Measurements from ENCODE around the gene AATK. TPM values are rescaled to one million over a fixed set of nuclear protein-coding genes. Genes with fewer than 3 reads are reported as not detected.

AATK gene
- total and polyA plus RNA-seq, 4 donors, result 2.9 to 15.1 (median 9.1) TPM

DNA sequence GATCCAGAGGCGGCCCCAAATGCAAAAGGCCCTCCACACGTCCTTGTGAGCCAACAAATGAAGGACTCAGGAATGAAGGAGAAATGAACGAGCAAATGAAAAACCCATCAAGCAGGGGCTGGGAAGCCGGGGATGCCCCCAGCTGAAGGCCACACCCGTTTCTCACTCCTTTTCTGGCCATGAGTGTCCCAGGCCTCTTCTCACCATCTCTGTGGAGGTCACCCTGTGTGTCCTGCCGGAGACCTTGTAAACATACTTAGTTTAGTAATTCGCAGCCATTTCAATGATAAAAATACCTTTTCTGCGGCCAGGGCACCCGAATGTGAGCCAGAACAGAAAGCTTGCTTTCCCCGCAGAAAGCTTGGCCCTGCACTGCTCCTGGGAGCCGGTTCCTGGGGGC, 21.1 kb upstream of the AATK start:
- no peak for ATAC-seq (ENCODE audit: low FRiP score)
- DNase-seq, result no peak
- H3K4me3 ChIP-seq (ENCODE audit: low read length in 2 of 2), result no peak overlapping the region
- intact Hi-C loops (cut with DNase I), result no loop called here
- H3K27me3 ChIP-seq (ENCODE audit: control insufficient read depth in 1 of 2, insufficient read depth in 2 of 2, low read length in 1 of 2), result no peaks in the 10 kb centered on the region
- no peaks in the 10 kb centered on the region for H3K4me1 ChIP-seq (ENCODE audit: control insufficient read depth in 1 of 2, insufficient read depth in 2 of 2, low read length in 2 of 2)
- no peaks in the 10 kb centered on the region for H3K36me3 ChIP-seq (ENCODE audit: control insufficient read depth in 1 of 2, insufficient read depth in 2 of 2, low read length in 1 of 2)
- no peaks in the 10 kb centered on the region for H3K9me3 ChIP-seq (ENCODE audit: control insufficient read depth, low read length)
- 96 to 97% methylated on average over 11 of the region's 11 CpGs for WGBS, 2 donors
- H3K27ac ChIP-seq (ENCODE audit: low read depth in 1 of 2, low read length in 2 of 2), result no peak overlapping the region

DNA sequence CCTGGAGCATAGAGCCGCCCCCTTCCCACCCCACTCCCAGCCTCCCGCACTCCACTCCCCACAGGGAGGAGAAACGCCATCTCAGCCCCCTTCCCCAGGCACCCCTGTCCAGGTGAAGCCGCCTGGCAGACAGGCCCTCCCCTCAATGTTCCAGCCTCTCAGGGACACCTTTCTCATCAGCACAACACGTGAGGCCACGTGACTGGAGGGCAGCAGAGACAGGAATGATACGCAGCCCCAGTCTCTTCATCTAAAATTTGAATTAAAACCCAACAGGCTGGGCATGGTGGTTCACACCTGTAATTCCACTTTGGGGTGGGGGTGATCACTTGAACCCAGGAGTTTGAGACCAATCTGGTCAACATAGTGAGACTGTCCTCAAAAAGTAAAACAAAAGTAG, 20.2 kb upstream of the AATK start:
- intact Hi-C loops (cut with DNase I), result no loop called here
- WGBS, 2 donors, result 84 to 90% methylated on average over 6 to 7 of the region's 7 CpGs
- no peak overlapping the region for H3K27ac ChIP-seq (ENCODE audit: low read depth in 1 of 2, low read length in 2 of 2)
- H3K4me3 ChIP-seq (ENCODE audit: low read length in 2 of 2), result no peak overlapping the region
- DNase-seq, result no peak
- H3K27me3 ChIP-seq (ENCODE audit: control insufficient read depth in 1 of 2, insufficient read depth in 2 of 2, low read length in 1 of 2), result no peaks in the 10 kb centered on the region
- no peak for ATAC-seq (ENCODE audit: low FRiP score)
- no peaks in the 10 kb centered on the region for H3K36me3 ChIP-seq (ENCODE audit: control insufficient read depth in 1 of 2, insufficient read depth in 2 of 2, low read length in 1 of 2)
- no peaks in the 10 kb centered on the region for H3K4me1 ChIP-seq (ENCODE audit: control insufficient read depth in 1 of 2, insufficient read depth in 2 of 2, low read length in 2 of 2)
- no peaks in the 10 kb centered on the region for H3K9me3 ChIP-seq (ENCODE audit: control insufficient read depth, low read length)

- intact Hi-C loops (cut with DNase I), result no loop called here
- 36 to 40% methylated on average over 15 of the region's 15 CpGs for WGBS, 2 donors
- H3K9me3 ChIP-seq (ENCODE audit: control insufficient read depth, low read length), result no peaks in the 10 kb centered on the region
These were observed 18.5 kb upstream of the AATK start for GRCh38 chr17:81184555-81184954.

DNA sequence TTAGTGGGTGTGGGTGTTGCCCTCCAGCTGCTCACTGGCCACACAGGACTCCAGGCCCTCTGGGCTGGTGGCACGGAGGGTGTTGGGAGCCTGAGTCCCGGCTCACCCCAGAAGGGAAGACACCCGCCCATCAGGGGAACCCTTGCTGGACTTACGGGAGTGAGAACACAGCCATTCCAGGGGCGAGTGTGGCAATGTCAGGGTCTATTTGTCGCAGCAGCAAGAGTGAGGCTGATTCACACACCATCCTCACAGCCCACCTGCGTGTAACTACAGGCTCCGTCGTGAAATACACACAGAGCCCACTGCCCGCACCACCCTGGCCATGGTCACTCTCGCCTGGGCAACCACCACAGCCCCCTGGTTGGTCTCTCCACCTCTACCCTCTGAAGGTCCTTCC, 17.8 kb upstream of the AATK start:
- no peak overlapping the region for H3K4me3 ChIP-seq (ENCODE audit: low read length in 2 of 2)
- no peak overlapping the region for H3K27ac ChIP-seq (ENCODE audit: low read depth in 1 of 2, low read length in 2 of 2)
- ATAC-seq (ENCODE audit: low FRiP score) (no peak), DNase-seq (no peak)
- H3K9me3 ChIP-seq (ENCODE audit: control insufficient read depth, low read length), result no peaks in the 10 kb centered on the region
- H3K36me3 ChIP-seq (ENCODE audit: control insufficient read depth in 1 of 2, insufficient read depth in 2 of 2, low read length in 1 of 2), result no peaks in the 10 kb centered on the region
- intact Hi-C loops (cut with DNase I), result no loop called here
- 94 to 95% methylated on average over 11 of the region's 11 CpGs for WGBS, 2 donors
- H3K27me3 ChIP-seq (ENCODE audit: control insufficient read depth in 1 of 2, insufficient read depth in 2 of 2, low read length in 1 of 2), result no peaks in the 10 kb centered on the region
- H3K4me1 ChIP-seq (ENCODE audit: control insufficient read depth in 1 of 2, insufficient read depth in 2 of 2, low read length in 2 of 2), result no peaks in the 10 kb centered on the region

More at GRCh38 chr17:81184555-81184954, 18.5 kb upstream of the AATK start:
- Histone ChIP-seq H3K27ac (ENCODE audit: low read depth in 1 of 2, low read length in 2 of 2) (no peak overlapping the region), H3K27me3 (ENCODE audit: control insufficient read depth in 1 of 2, insufficient read depth in 2 of 2, low read length in 1 of 2) (no peaks in the 10 kb centered on the region), H3K4me1 (ENCODE audit: control insufficient read depth in 1 of 2, insufficient read depth in 2 of 2, low read length in 2 of 2) (no peaks in the 10 kb centered on the region), H3K4me3 (ENCODE audit: low read length in 2 of 2) (no peak overlapping the region), H3K36me3 (ENCODE audit: control insufficient read depth in 1 of 2, insufficient read depth in 2 of 2, low read length in 1 of 2) (no peaks in the 10 kb centered on the region)
- DNase-seq (no peak), ATAC-seq (ENCODE audit: low FRiP score) (no peak)

DNA sequence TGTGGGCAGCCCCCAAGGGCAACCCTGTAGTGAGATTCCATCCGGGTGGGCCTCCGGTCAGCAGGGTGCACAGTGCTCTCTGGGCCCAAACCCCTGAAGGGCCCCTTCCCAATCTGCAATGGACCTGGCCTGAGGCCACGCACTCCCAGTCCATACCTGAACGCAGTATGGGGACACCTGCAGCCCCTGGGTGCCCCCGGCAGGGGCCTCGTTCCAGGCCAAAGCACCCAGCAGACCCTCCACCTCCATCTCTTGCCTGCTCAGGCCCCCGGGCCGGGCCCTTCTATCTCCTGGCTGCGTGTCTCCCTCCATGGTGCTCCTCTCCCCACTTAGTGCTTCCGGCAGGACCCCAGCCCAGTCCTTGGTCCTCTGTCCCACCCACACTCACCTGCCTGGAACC, 17.3 kb upstream of the AATK start:
- intact Hi-C loops (cut with DNase I), result no loop called here
- Histone ChIP-seq H3K27ac (ENCODE audit: low read depth in 1 of 2, low read length in 2 of 2) (no peak overlapping the region), H3K4me1 (ENCODE audit: control insufficient read depth in 1 of 2, insufficient read depth in 2 of 2, low read length in 2 of 2) (no peaks in the 10 kb centered on the region), H3K4me3 (ENCODE audit: low read length in 2 of 2) (no peak overlapping the region), H3K9me3 (ENCODE audit: control insufficient read depth, low read length) (no peaks in the 10 kb centered on the region), H3K36me3 (ENCODE audit: control insufficient read depth in 1 of 2, insufficient read depth in 2 of 2, low read length in 1 of 2) (no peaks in the 10 kb centered on the region), H3K27me3 (ENCODE audit: control insufficient read depth in 1 of 2, insufficient read depth in 2 of 2, low read length in 1 of 2) (no peaks in the 10 kb centered on the region)
- 94% methylated on average over 10 of the region's 10 CpGs for WGBS, 2 donors
- ATAC-seq (ENCODE audit: low FRiP score) (no peak), DNase-seq (no peak)

DNA sequence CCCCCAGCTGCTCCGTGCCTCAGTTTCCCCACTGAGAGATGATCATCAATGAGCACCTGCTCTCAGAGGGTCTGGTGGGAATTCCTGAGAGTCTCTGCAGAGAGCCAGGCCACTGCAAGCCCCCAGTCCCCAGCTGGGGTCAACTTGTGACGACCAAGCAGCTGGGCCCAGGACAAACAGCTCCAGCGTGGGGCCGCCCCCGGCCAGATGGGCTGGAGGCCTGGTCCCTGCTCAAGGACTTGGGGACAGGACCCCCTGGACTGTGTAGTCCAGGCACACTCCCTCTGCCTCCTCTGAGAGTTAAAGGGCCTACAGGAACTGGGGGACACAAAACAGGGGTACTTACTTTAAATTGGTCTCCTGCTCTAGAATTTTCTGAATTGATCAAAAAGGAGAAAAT, 16.6 kb upstream of the AATK start:
- Histone ChIP-seq H3K4me1 (ENCODE audit: control insufficient read depth in 1 of 2, insufficient read depth in 2 of 2, low read length in 2 of 2) (no peaks in the 10 kb centered on the region), H3K27ac (ENCODE audit: low read depth in 1 of 2, low read length in 2 of 2) (no peak overlapping the region), H3K9me3 (ENCODE audit: control insufficient read depth, low read length) (no peaks in the 10 kb centered on the region), H3K4me3 (ENCODE audit: low read length in 2 of 2) (no peak overlapping the region), H3K27me3 (ENCODE audit: control insufficient read depth in 1 of 2, insufficient read depth in 2 of 2, low read length in 1 of 2) (no peaks in the 10 kb centered on the region), H3K36me3 (ENCODE audit: control insufficient read depth in 1 of 2, insufficient read depth in 2 of 2, low read length in 1 of 2) (no peaks in the 10 kb centered on the region)
- ATAC-seq (ENCODE audit: low FRiP score), result no peak
- no peak for DNase-seq
- 81 to 90% methylated on average over 5 of the region's 5 CpGs for WGBS, 2 donors
- intact Hi-C loops (cut with DNase I), result no loop called here

- no peaks in the 10 kb centered on the region for H3K27me3 ChIP-seq (ENCODE audit: control insufficient read depth in 1 of 2, insufficient read depth in 2 of 2, low read length in 1 of 2)
- ATAC-seq (ENCODE audit: low FRiP score) (no peak), DNase-seq (no peak)
- H3K4me3 ChIP-seq (ENCODE audit: low read length in 2 of 2), result no peak overlapping the region
- intact Hi-C loops (cut with DNase I), result no loop called here
- no peaks in the 10 kb centered on the region for H3K36me3 ChIP-seq (ENCODE audit: control insufficient read depth in 1 of 2, insufficient read depth in 2 of 2, low read length in 1 of 2)
- H3K4me1 ChIP-seq (ENCODE audit: control insufficient read depth in 1 of 2, insufficient read depth in 2 of 2, low read length in 2 of 2), result no peaks in the 10 kb centered on the region
- no peaks in the 10 kb centered on the region for H3K9me3 ChIP-seq (ENCODE audit: control insufficient read depth, low read length)
- 94 to 96% methylated on average over 19 of the region's 19 CpGs for WGBS, 2 donors
- no peak overlapping the region for H3K27ac ChIP-seq (ENCODE audit: low read depth in 1 of 2, low read length in 2 of 2)
These were observed 15.8 kb upstream of the AATK start for GRCh38 chr17:81181811-81182185.

- ATAC-seq (ENCODE audit: low FRiP score) (no peak), DNase-seq (no peak)
- no peak overlapping the region for H3K27ac ChIP-seq (ENCODE audit: low read depth in 1 of 2, low read length in 2 of 2)
- no peaks in the 10 kb centered on the region for H3K27me3 ChIP-seq (ENCODE audit: control insufficient read depth in 1 of 2, insufficient read depth in 2 of 2, low read length in 1 of 2)
- 94% methylated on average over 48 to 49 of the region's 49 CpGs for WGBS, 2 donors
- intact Hi-C loops (cut with DNase I), result no loop called here
- no peaks in the 10 kb centered on the region for H3K4me1 ChIP-seq (ENCODE audit: control insufficient read depth in 1 of 2, insufficient read depth in 2 of 2, low read length in 2 of 2)
- H3K36me3 ChIP-seq (ENCODE audit: control insufficient read depth in 1 of 2, insufficient read depth in 2 of 2, low read length in 1 of 2), result no peaks in the 10 kb centered on the region
- H3K9me3 ChIP-seq (ENCODE audit: control insufficient read depth, low read length), result no peaks in the 10 kb centered on the region
- H3K4me3 ChIP-seq (ENCODE audit: low read length in 2 of 2), result no peak overlapping the region
These were observed 15.1 kb upstream of the AATK start for GRCh38 chr17:81180836-81181810.

DNA sequence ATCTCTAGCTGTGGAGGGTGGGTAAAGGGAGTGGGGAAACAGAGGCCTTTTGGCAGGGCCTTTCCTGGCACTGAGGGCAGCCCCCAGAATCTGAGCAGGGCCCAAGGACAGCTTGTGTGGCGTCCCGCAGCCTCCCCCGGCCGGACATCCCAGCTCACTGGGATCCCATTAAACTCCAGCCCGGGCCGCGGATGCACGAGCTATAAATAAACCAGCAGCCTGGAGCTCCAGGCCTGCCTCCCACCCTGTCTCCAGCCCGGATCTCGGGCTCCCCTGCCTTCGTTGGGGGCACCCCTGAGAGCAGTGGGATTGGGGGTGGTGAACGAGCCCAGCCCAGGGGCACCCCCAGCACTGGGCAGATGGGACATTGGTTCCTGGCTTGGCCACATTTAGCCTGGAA, 13.8 kb upstream of the AATK start:
- intact Hi-C loops (cut with DNase I), result no loop called here
- ATAC-seq (ENCODE audit: low FRiP score) (no peak), DNase-seq (no peak)
- Histone ChIP-seq H3K27me3 (ENCODE audit: control insufficient read depth in 1 of 2, insufficient read depth in 2 of 2, low read length in 1 of 2) (no peaks in the 10 kb centered on the region), H3K36me3 (ENCODE audit: control insufficient read depth in 1 of 2, insufficient read depth in 2 of 2, low read length in 1 of 2) (no peaks in the 10 kb centered on the region), H3K9me3 (ENCODE audit: control insufficient read depth, low read length) (no peaks in the 10 kb centered on the region), H3K4me1 (ENCODE audit: control insufficient read depth in 1 of 2, insufficient read depth in 2 of 2, low read length in 2 of 2) (no peaks in the 10 kb centered on the region), H3K27ac (ENCODE audit: low read depth in 1 of 2, low read length in 2 of 2) (no peak overlapping the region), H3K4me3 (ENCODE audit: low read length in 2 of 2) (no peak overlapping the region)
- WGBS, 2 donors, result 24 to 29% methylated on average over 12 of the region's 12 CpGs

All from aorta (tissue), 5 donors.